Stimulated activated CD4-positive, alpha-beta T cell treated with anti-CD3 and anti-CD28 coated beads, Interleukin-15, amount 100 ng/mL, for 24 hours (primary cell): ENCODE results near the gene PURB.
"Not testable (repeated sequence)": the region's sequence is repeated elsewhere in the genome, so short reads cannot be mapped to it uniquely, and the experiment has no call there.

Experiments used
- DNase-seq: peaks from one replicate; pipeline ENCODE4 v3.0.0-alpha.2; 2020

The PURB gene

GRCh38 chr7:44849885-44850544 lies 35.3 kb downstream of the PURB start:
- DNase-seq, result no peak

- no peak for DNase-seq
Observed at GRCh38 chr7:44849259-44849884, 36.0 kb downstream of the PURB start.

GRCh38 chr7:44847920-44848634 lies 37.3 kb downstream of the PURB start, which contains the start of gene H2AZ2:
Gene H2AZ2, minus strand, starts transcription at chr7:44848087. Its CDS starts 116 bp downstream, at chr7:44847971.
- DNase-seq, result peak; percentile 100

- peak; percentile 87 for DNase-seq
Observed at GRCh38 chr7:44847509-44847919, 37.8 kb downstream of the PURB start.

GRCh38 chr7:44846816-44847508 lies 38.4 kb downstream of the PURB start:
- no peak for DNase-seq

- DNase-seq, result peak; percentile 20
Observed at GRCh38 chr7:44846390-44846789, 38.9 kb downstream of the PURB start.

GRCh38 chr7:44845451-44845850 lies 39.9 kb downstream of the PURB start:
- no peak for DNase-seq

- not testable (repeated sequence) for DNase-seq
Observed at GRCh38 chr7:44843440-44843839, 41.9 kb downstream of the PURB start.

- not testable (repeated sequence) for DNase-seq
Observed at GRCh38 chr7:44842675-44843074, 42.7 kb downstream of the PURB start.

GRCh38 chr7:44838751-44839150 lies 46.6 kb downstream of the PURB start:
- no peak for DNase-seq

- DNase-seq, result no peak
Observed at GRCh38 chr7:44827567-44827966, 57.8 kb downstream of the PURB start.
